NCI-H524 (cell line): ENCODE data around the gene STYXL1.
A peak's percentile ranks its signal among the peaks of the same experiment; 100 is the strongest.

Experiments used
- DNase-seq, 2 experiments: peaks; one replicate each; lab custom pipeline; 2025; lab: John Stamatoyannopoulos, UW

Gene STYXL1

DNA sequence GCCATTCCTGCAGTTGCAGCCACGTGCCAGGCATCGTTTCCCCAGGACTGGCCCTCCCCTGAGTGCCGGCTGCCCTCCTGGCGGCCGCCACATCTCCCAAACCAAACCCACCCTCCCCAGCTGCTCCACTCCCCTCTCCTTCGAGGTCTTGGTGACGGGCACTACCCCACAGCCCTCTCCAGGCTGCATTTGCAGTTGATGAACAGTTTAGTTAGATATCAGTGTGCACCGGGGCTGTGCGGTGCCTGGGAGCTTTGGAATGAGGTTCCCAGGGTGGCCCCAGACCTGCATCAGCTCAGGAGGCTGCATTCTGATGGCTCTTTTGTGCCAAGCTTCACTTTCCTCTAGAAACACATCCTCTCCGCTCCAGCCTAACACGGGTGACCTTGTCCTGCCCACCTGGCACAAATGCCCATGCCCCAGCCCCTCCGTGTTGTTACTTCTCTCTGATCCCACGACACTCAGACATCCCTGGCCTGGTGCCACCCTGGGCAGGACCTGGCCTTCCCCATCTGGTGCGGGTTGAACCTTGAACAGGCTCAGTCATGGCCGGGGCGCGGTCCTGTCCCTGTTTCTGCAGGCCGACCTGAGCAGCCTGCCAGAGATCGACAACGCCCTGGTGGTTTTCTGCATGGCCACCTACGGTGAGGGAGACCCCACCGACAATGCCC lies 67.9 kb downstream of the STYXL1 start:
- DNase-seq, result no peak

DNA sequence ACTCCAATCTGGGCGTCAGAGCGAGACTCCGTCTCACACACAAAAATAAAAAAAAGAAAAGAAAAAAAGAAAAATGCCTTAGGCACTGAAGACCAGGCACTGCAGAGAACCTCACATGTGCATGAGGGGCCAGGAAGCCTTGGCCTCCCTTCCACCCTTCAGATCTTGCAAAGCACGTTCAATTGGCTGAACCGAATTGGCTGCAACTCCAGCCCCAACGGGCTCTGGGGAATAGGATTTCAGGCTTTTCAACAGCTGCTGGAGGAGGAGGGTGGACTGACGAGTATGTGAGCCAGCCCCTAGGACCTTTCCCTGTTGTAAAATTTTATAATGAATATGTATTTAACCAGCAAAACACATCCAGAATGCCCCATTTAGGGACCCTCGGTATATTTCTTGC lies 70.1 kb downstream of the STYXL1 start:
- peak in 1 of 2 experiments; percentile 70 for DNase-seq

DNA sequence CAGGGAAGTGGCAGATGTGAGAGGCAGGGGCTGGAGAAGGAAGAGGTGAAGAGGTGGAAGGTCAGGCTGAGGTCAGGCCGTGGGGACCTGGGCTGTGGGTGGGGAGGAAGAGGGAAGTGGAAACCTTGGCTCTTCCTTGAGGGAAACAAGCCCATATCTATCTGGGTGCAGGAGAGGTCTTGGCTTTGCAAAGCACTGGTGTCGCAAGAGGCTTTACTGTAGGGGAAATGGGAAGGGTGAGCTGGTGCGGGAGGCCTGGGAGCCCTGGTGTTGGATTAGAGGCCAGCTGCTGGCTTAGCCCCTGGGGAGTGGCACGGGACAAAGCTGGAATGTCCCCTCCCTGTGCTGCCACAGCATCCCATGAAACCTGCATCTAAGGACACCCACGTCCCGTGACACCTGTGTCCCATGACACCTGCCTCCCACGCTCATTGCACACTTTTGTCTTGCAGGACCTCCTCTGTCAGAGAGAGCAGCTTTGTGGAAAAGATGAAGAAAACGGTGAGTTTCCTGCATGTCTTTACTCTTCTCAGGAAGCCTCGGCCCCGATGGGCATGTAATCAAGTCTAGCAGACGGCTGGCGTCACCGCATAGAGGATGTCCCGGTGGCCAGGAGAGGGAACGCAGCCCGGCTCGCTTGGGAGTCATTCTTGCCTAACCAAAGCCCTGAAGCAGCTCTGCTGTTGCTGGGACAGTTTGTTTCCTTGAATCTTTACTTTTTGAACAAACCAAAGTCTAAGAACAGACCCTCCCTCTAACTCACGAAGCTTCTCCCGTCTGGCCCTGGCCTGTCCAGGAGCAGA lies 75.6 kb downstream of the STYXL1 start:
- DNase-seq, result peak in 1 of 2 experiments; percentile 21

DNA sequence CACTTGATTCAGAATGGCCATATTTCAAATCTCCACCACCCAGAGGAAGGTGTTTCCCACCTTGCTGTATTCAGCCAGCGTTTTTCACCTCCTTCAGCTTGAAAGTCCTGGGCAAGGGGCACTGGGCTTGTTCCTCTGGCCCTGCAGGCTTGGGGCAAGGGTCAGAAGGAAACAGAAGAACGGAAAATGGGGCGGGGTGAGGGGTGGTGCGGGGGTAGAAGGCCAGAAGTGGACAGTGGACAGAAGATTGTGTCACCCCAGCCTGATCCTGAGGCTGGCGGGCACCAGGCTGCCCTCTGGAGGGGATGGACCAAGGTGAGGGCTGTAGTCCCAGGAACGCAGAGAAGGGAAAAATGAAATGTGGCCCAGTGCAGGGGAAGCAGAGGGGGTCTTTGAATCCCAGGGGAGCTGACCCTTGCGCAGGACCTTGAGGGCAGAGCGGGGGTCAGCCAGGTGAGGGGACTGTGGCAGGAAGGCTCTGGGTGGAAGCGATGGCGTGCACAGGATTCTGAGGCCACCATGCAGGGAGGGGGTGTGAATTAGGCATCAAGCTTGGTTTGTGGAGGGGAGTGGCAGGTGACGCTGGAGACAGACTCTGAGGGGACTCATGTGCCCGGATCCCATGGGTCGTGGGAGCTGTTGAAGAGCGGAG lies 76.4 kb downstream of the STYXL1 start:
- DNase-seq, result no peak

DNA sequence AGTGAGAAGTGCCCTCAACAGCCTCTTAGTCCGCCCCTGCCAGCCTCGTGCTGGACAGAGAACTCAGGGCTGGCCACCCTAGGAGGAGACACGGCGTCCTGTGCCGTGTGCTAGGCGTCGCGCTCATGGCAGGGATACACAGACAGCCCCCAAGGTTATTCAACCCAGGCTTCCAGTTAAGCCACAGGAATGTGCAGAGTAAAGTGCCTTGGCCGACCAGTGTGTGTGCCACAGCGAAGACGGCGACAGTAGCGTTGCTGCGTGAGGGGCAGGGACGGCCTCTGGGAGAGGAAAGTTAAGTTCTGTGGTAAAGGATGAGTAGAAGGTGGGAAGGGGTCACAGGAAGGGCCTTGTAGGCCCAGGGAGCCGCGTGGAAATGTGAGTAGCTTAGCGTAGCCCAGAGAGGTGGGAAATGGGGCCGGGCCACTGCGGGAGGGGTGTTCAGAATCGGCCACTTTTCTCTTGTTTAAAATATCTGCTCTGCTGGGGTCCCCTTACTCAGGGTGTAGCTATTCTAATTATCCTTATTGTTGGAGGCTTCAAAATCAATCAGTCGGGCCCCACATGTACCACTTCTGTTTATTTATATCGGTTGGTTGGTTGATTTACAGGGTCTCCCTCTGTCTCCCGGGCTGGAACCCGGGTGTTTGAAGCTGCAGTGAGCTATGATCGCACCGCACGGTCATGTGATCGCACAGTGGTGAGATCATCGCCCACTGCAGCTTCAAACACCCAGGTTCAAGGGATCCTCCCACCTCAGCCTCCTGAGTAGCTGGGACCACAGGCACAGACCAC lies 77.9 kb downstream of the STYXL1 start:
- DNase-seq, result no peak

DNA sequence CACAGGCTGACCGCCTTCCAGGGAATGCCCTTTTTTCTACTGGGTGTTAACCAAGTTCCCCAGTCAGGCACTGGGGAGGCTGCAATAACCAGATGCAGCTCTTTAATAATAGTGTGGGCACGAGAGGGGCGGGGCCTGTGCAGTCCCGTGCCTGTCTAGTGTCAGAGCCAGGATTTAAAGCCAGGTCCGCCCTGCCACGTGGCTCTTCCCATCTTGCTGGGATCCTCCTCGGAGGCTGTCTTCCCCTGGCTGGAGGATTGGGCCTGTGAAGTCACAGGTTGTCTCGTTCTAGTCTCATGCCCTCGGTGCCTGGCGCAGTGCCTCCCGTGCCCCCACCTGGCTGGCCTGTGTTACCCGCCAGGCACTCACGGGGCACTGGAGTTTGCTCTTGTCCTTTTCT lies 78.6 kb downstream of the STYXL1 start:
- DNase-seq, result no peak

DNA sequence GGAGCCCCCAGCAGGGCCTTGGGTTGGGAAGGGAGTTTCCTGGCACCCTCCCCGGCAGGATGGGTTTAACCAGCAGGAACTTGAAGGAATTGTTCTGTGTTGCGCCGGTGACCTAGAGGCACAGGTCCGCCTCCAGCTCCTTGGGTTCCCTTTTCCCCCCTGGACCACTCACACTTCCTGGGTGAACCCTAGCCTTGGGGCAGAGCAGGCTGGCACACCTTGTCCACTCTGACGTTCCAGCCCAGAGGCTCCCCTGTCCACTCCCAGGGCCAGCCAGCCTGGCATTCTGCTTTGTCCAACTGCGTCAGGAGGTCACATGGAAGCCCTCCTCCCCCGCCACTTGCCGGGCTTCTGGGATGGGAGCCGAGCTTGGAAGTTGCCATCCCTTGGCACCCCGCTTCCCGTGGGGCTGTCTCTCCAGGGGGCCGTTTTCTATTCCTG lies 79.2 kb downstream of the STYXL1 start:
- no peak for DNase-seq

DNA sequence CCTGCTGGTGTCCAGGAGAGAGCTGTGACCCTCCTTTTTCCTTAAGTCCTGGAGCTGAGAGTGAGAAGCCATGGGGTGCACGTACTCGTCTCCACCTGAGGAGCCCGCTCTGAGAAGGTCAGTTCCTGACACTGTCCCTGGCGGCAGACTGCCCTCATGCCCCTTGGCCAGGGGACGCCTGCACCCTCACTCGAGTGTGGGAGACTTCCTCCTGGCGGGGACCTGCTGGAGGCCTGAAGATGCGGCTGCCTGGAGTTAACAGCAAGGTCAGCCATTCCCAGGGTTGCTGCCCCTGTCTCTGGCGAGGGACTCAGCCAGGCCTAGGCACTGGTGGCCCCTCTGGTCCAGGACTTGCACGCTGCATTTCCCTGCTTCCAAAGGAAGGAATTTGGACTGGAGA lies 79.8 kb downstream of the STYXL1 start:
- no peak for DNase-seq

DNA sequence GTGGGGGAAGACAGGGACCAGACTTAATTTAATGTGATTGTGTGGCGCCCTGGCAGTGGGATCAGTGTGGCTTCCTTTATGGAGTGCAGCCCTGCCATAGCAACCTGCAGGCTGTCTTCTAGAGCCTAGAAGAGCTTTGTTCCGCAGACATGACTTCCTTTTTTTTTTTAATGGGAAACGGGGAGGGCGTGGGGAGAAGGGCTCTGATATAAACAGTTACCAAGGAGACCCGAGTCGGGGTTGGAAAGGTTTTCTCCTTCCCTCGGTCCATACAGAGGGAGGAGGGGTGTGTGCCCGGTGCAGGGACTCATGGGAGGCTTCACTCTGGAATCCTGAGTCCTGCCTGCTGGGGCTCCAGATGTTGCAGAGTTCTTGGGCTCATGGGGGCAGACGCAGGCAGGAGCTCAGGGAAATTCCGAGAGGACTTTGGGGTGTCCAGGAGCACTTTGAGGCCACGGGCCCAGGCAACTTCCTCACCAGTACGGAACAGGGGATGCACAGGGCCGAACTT lies 80.3 kb downstream of the STYXL1 start:
- no peak for DNase-seq

DNA sequence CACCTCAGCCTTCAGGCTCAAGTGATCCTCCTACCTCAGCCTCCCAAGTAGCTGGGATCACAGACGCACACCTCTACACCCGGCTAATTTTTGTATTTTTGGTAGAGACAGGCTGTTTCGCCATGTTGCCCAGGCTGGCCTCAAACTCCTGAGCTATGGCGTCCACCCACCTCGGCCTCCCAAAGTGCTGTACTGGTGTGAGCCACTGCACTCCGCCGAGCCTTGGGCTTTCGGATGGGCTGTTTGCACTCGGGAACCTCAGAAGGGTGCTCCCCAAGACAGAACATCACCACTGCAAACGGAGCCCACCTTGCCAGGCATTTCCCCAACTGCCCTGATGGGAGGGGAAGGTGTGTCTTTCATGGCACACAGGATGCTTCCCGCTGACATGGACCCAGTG lies 80.7 kb downstream of the STYXL1 start:
- no peak for DNase-seq

DNA sequence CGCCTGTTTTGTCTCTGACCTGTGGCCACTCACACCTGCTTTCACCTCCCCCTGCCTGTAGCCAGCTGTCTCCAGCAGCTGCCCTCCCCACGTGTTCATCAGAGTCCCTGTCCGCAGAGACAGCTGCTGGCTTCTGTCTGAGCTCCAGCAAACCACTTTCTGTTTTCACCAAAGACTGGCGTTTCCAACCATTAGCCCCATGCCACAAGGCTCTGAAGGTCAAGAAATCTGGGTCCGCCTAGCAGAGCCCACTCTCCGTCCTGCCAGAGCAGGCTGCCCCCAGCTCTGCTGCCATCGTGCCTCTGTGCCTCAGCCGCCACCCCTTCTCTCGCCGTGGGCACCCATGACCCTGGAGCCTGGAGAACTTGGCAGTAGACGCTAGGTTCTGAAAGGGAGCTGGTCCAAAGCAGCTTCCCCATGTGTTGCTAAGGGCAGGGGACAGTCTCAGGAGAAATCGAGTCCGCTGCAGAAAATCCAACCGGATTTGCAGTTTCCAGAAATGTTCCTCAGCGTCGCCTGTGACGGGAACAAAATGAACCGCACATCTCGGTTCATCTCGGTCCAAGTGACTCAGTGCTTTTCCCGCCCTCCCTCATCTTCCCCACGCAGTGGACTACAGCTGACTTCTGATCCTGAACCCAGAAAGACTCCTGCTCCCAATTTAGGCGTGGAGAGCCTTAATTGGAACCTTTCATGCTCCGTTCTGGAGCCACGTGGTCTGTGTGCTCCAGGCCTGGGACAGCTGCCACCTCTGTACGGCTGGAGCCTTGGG lies 81.4 kb downstream of the STYXL1 start:
- DNase-seq, result peak; percentile 78 to 92

DNA sequence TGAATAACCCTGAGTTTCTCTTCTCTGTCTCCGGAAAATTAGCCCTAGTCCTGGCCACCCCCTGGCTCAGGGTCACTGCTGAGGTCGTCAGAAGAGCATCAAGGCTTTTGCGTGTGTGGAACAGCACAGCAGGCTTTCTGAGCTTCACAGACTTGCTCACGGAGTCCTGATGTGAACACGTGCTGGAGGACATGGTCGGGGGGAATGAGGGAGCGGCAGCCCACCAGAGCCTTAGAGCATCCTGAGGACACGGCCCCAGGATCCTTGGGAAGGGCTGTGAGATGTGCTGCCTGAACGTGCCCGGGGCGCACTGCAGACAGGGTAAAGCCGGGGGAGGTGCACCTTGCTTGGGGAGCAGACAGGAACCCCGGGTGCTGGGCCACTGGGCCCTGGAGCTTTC lies 82.2 kb downstream of the STYXL1 start:
- DNase-seq, result no peak

DNA sequence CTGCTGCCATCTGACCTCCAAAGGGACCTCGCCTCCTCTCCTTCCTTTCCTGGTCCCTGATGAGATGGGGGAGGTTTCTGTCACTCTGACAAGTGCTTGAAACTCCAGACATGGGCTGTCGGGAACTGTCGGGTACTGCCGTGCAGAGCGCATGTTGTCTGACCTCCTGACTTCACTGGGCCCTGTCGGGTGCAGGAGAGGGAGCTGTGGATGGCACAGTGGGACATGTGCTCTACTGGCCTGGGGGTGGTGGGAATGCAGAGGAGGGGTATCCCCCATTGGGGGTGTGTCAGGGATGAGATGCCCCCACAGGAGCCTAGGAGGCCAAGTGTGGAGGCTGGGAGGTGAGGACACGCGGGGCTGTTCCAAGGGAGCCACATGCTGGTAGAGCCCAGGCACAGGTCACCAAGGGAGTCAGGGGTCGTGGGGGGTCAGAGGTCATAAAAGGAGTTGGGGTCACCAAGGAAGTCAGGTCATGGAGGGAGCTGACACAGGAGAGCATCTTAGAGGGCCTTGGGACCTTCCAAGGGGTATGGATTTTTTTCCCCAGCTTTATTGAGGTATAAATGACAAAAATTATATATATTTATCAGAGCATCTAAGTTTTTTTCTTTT lies 84.3 kb downstream of the STYXL1 start:
- no peak for DNase-seq

DNA sequence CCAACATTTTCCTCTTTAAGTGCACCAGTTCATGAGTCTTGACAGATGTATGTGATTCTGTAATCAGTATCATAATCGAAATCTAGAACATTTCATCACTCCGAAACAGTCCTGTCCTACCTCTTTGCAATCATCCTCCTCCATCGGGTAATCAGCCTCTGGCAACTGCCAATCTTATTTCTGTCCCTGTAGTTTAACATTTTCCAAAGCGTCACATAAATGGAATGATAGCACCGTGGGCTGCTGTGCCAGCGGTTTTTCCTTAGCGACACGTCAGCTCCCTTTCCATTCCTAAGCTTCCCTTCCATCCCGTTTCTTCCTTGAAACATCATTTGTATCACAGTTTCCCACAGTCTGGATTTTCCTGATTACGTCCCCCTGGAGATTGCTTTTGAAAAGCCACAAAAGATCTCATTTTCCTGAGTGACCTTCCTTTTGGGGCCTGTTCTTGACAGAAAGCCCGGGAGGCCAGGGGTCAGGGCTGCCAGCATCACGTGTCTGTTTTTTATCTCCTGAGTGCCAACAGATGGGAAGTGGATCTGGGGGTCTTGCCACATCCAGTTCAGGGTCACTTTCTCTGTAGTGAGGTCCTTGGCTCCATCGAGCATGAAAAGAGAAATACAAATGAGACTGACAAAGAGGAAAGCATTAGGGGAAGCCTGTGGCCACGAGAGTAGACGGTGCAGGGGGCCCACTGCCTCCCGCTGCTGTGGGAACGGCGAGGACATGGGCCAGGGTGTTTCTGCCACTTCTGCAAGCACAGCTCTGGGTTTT lies 85.0 kb downstream of the STYXL1 start:
- no peak for DNase-seq

DNA sequence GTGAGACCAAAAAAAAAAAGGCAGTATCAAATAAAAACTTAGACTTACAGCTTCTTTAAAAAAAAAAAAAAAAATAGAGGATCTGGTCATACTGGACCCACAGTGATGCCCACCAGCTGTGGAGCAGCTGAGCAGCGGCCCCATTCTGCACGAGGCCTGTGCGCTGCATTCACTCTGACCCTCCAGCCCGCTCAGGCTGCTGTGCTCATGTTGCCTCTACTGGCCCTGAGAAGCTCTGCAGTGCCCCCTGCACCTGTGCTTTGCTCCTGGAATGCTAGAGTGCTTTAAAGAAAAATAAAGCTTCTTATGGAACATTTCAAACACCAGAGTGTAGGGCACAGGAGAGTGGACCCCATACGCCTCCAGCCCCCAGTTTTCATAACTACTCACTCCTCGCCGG lies 86.6 kb downstream of the STYXL1 start:
- no peak for DNase-seq

DNA sequence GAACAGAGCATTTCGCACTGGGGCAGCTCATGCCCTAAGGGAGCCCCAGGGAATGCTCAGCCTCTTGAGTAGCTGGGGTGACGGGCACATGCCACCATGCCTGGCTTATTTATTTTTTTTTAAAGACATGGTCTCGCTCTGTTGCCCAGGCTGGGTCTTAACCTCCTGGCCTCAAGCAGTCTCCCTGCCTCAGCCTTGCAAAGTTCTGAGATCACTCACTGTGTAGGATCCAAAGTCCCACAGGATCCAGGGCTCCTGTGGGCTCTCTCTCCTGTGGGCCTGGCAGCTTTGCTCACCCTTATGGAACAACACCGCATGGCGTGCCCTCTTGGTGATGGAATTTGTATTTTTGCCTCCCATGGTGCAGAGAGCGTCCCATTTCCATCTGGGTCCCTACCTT lies 87.4 kb downstream of the STYXL1 start:
- no peak for DNase-seq

DNA sequence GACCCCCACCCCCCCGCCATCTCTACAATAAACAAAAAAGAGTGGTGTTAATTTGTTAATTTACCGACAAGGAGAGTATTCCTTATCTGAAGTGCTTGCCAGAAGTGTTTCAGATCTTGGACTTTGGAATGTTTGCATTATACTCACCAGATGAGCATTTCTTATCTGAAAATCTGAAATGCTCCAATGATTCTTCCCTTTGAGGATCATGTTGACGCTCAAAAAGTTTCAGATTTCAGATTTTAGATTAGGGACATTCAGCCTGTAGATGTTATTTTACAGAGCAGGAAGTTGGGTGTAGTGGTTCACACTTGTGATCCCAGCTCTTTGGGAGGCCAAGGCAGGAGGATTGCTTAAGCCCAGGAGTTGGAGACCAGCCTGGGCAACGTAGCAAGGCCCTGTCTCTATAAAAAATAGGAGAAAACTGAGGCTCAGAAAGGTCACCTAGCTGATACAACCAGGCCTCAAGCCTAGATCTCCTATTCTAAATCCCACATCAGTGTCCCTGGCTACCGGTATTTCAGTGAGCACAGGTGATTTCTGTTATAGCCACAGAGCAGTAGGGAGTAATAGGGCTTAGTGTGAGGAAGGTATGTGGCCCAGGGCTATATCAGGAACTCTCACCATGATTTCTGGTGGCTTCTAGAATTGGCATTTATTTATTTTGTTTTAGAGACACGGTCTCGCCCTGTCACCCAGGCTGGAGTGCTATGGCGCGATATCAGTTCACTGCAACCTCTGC lies 88.8 kb downstream of the STYXL1 start:
- DNase-seq, result no peak

DNA sequence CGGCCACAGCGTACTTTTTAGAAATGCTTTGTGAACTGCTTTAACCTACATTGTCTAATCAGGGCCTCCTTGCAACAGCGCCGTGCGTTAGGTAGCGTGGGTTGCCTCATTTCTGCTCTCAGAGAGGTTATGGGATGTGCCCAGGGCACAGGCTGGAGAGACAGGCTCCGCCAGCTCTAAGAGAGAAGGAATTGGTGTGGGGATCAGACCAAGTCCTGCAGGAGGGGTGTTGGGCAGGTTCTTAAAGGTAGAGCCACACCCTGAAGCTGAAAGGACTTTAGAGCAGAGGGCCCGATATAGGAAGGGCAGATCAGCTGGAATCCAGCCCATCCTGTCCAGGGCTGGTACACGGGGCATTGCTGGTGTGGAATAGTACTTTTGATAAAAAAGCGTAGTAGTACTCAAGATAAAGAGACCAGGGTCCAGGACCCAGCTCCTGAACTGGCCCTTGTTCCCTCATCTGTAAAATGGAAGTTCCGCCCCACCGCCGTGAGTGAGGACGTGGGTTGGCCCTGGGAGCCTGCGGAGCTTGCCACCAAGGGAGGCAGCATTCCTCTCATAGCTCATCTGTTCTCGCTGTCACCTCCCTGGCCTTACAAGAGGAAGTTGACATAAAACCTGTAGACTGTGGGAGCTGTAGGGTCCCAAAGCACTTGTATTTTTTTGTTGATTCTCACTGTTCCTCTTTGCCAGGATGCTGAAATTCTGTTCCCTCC lies 90.6 kb downstream of the STYXL1 start:
- DNase-seq, result no peak
